SK-N-SH (cell line): ENCODE measurements around the gene PCNT. TPM values are rescaled to one million over a fixed set of nuclear protein-coding genes. Genes with fewer than 3 reads are reported as not detected.
"Not testable (repeated sequence)": the region's sequence is repeated elsewhere in the genome, so short reads cannot be mapped to it uniquely, and the experiment has no call there.

Experiments used
- CTCF ChIA-PET: fragments of 300-600, 350-600 bp; formaldehyde crosslinking; extraction: SDS; loops from one replicate; lab custom pipeline; 2021; lab: Yijun Ruan, JAX
- POLR2A ChIA-PET: fragments of 350-600 bp; sonication (Branson Sonifier 250); formaldehyde crosslinking; extraction: SDS; loops from one replicate; lab custom pipeline; 2020; ENCODE audit warnings: antibody characterized with exemption, inconsistent platforms; lab: Yijun Ruan, JAX
- DNase-seq: peaks from one replicate; pipeline ENCODE4 v3.0.0; 2012
- H2AFZ ChIP-seq: fragments of 200-600 bp; sonication (generic); 2 replicates; pipeline ENCODE4 v1.8.1; 2016; ENCODE audit warnings: antibody characterized with exemption, mild to moderate bottlenecking, low read depth
- H3F3A ChIP-seq: fragments of 200-600 bp; sonication (generic); replicated peaks from 2 replicates; pipeline ENCODE3; 2016; ENCODE audit warnings: antibody characterized with exemption, mild to moderate bottlenecking; ENCODE audit not compliant: insufficient read depth
- H3K27ac ChIP-seq, 2 experiments: fragments of 200-500 bp in 1 of 2; fragments of 200-600 bp in 1 of 2; sonication (Bioruptor generic) in 1 of 2; sonication (generic), shearing (Covaris generic) in 1 of 2; 2 replicates each; pipeline versions ENCODE4 v1.5.1 to v1.6.1; 2014 to 2016; ENCODE audit warnings: low read depth in 2 of 2, inconsistent platforms in 1 of 2, low read length in 1 of 2, mild to moderate bottlenecking in 1 of 2, mixed read lengths in 1 of 2
- H3K27me3 ChIP-seq: fragments of 200-600 bp; sonication (generic), shearing (Covaris generic); 2 replicates; pipeline ENCODE4 v1.6.1; 2016; ENCODE audit warnings: mixed run types; ENCODE audit not compliant: insufficient read depth
- H3K36me3 ChIP-seq, 2 experiments: fragments of 200-500 bp in 1 of 2; fragments of 200-600 bp in 1 of 2; sonication (Bioruptor generic) in 1 of 2; sonication (generic) in 1 of 2; replicated peaks in 1 of 2; 2 replicates each; pipeline versions ENCODE3 to v1.5.1; 2014 to 2016; ENCODE audit warnings: low read length in 1 of 2, mild to moderate bottlenecking in 1 of 2; ENCODE audit not compliant: insufficient read depth in 2 of 2, control insufficient read depth in 1 of 2
- H3K4me1 ChIP-seq, 2 experiments: fragments of 200-500 bp in 1 of 2; fragments of 200-600 bp in 1 of 2; sonication (Bioruptor generic) in 1 of 2; sonication (generic), shearing (Covaris generic) in 1 of 2; 2 replicates each; pipeline versions ENCODE4 v1.5.1 to v1.6.1; 2014 to 2016; ENCODE audit warnings: low read depth in 1 of 2, low read length in 1 of 2, mixed run types in 1 of 2; ENCODE audit not compliant: insufficient read depth in 2 of 2, control insufficient read depth in 1 of 2
- H3K4me2 ChIP-seq: fragments of 200-600 bp; sonication (generic), shearing (Covaris generic); 2 replicates; pipeline ENCODE4 v1.6.1; 2017; ENCODE audit warnings: mixed run types
- H3K4me3 ChIP-seq, 2 experiments: fragments of 200-500 bp in 1 of 2; fragments of 200-600 bp in 1 of 2; sonication (Bioruptor generic) in 1 of 2; sonication (generic), shearing (Covaris generic) in 1 of 2; 2 replicates each; pipeline versions ENCODE4 v1.5.1 to v1.8.1; 2014 to 2016; ENCODE audit warnings: low read depth in 2 of 2, inconsistent platforms in 1 of 2, low read length in 1 of 2, mild to moderate bottlenecking in 1 of 2, mixed read lengths in 1 of 2, moderate library complexity in 1 of 2
- H3K79me2 ChIP-seq: fragments of 200-600 bp; sonication (generic); 2 replicates; pipeline ENCODE4 v1.8.1; 2017; ENCODE audit warnings: mild to moderate bottlenecking; ENCODE audit not compliant: insufficient read depth
- H3K9ac ChIP-seq: fragments of 200-600 bp; sonication (generic); 2 replicates; pipeline ENCODE4 v1.6.1; 2017; ENCODE audit warnings: mixed run types
- H3K9me2 ChIP-seq: fragments of 200-600 bp; sonication (generic); 2 replicates; pipeline ENCODE4 v1.6.1; 2017; ENCODE audit warnings: mixed run types
- H3K9me3 ChIP-seq: fragments of 200-600 bp; sonication (generic); 2 replicates; pipeline ENCODE4 v1.6.1; 2017; ENCODE audit warnings: mixed run types, mild to moderate bottlenecking, moderate library complexity
- H4K20me1 ChIP-seq: fragments of 200-600 bp; sonication (generic); 2 replicates; pipeline ENCODE4 v1.6.1; 2017; ENCODE audit warnings: mild to moderate bottlenecking, mixed run types; ENCODE audit not compliant: insufficient read depth
- ELF1 ChIP-seq: IDR thresholded peaks from 2 replicates; pipeline ENCODE4 v1.4.0; 2012
- EP300 ChIP-seq, 2 experiments: IDR thresholded peaks; 2 replicates each; pipeline versions ENCODE4 v1.4.0 to v1.6.1; 2012; ENCODE audit warnings: borderline replicate concordance in 1 of 2, low read depth in 1 of 2, low read length in 1 of 2
- EZH2phosphoT487 ChIP-seq: fragments of 200-600 bp; sonication (generic); IDR thresholded peaks from 2 replicates; pipeline ENCODE4 v1.6.1; 2017; ENCODE audit warnings: low read depth, mixed run types, mild to moderate bottlenecking, antibody characterized with exemption, moderate library complexity, borderline replicate concordance
- GABPA ChIP-seq: IDR thresholded peaks from 2 replicates; pipeline ENCODE4 v1.4.0; 2012; ENCODE audit warnings: low read depth, mild to moderate bottlenecking
- JUND ChIP-seq: IDR thresholded peaks from 2 replicates; pipeline ENCODE4 v1.4.0; 2012
- POLR2AphosphoS5 ChIP-seq: IDR thresholded peaks from 2 replicates; pipeline ENCODE4 v1.6.1; 2012; ENCODE audit warnings: low read depth, low read length
- RAD21 ChIP-seq: IDR thresholded peaks from 2 replicates; pipeline ENCODE4 v1.6.1; 2012; ENCODE audit warnings: mild to moderate bottlenecking, low read length
- SMC3 ChIP-seq: IDR thresholded peaks from 2 replicates; pipeline ENCODE4 v1.6.1; 2012; ENCODE audit warnings: low read depth, low read length, improper control_type of control experiment
- WGBS: methylation state at CpG from one replicate; pipeline ENCODE4 v1.1.6; 2017; ENCODE audit warnings: low lambda C conversion rate; 5-methylcytosine and 5-hydroxymethylcytosine counted together
- polyA plus RNA-seq, 3 experiments: library from polyadenylated mRNA; depleted of rRNA; stranded (reverse); fragments of >200 nt; gene quantifications; 2 replicates each; pipeline ENCODE4 v1.2.3, GENCODE V29; 2012
- TF ChIP-seq, protein P1 (sequence below): IDR thresholded peaks from 2 replicates; pipeline ENCODE4 v1.6.1; 2012; ENCODE audit warnings: mild to moderate bottlenecking, low read depth, low read length, moderate library complexity

PCNT gene
- polyA plus RNA-seq, 1 of the 3 experiments (the other 2 are of a cell fraction) = 15.7 TPM

DNA sequence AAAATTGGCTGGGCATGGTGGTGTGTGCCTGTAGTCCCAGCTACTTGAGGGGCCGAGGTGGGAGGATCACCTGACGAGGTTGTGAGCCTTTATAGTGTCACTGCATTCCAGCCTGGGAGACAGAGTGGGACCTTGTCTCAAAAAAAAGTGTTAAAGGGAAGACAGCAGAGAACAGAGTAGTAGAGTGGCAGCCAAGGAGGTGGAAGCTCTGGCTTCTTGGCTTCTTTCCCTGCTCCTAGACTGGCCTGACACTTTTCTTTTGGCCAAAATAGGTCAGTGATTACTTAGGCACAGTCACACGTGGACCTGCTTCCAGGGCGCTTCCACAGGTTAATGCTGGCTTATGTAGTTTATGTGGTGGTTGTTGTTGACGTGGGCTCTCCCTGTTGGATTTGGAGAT, 138.0 kb downstream of the PCNT start:
- Histone ChIP-seq H3K27ac (no peak overlapping the region), H3K4me3 (no peak overlapping the region), H3K36me3 (peaks cover 5 to 14% of the 10 kb centered on the region in 2 experiments), H3K9ac (no peak overlapping the region), H3K4me1 (peaks cover 2 to 14% of the 10 kb centered on the region in 2 experiments), H2AFZ (no peak overlapping the region), H3K9me3 (no peaks in the 10 kb centered on the region), H3K4me2 (no peak overlapping the region), H3K79me2 (peaks cover 88% of the 10 kb centered on the region), H4K20me1 (peaks cover 10% of the 10 kb centered on the region), H3F3A (peaks cover 5% of the 10 kb centered on the region), H3K9me2 (no peaks in the 10 kb centered on the region), H3K27me3 (no peaks in the 10 kb centered on the region)
- POLR2A ChIA-PET = no interaction called here
- WGBS = 96% methylated on average over 5 of the region's 5 CpGs
- CTCF ChIA-PET = interaction anchor here (1.2 kb wide), 1 partner anchor 20 kb away, joined by 3 read pairs; no protein-coding TSS in a partner anchor
- TF ChIP-seq GABPA (no peak), EP300 (IDR thresholded peaks at IDR 0.05; ENCODE audit: borderline replicate concordance in 1 of 2, low read depth in 1 of 2, low read length in 1 of 2) (no peak), ELF1 (no peak), SMC3 (no peak), POLR2AphosphoS5 (no peak), JUND (no peak), RAD21 (no peak), EZH2phosphoT487 (no peak)
- TF ChIP-seq, protein P1, sequence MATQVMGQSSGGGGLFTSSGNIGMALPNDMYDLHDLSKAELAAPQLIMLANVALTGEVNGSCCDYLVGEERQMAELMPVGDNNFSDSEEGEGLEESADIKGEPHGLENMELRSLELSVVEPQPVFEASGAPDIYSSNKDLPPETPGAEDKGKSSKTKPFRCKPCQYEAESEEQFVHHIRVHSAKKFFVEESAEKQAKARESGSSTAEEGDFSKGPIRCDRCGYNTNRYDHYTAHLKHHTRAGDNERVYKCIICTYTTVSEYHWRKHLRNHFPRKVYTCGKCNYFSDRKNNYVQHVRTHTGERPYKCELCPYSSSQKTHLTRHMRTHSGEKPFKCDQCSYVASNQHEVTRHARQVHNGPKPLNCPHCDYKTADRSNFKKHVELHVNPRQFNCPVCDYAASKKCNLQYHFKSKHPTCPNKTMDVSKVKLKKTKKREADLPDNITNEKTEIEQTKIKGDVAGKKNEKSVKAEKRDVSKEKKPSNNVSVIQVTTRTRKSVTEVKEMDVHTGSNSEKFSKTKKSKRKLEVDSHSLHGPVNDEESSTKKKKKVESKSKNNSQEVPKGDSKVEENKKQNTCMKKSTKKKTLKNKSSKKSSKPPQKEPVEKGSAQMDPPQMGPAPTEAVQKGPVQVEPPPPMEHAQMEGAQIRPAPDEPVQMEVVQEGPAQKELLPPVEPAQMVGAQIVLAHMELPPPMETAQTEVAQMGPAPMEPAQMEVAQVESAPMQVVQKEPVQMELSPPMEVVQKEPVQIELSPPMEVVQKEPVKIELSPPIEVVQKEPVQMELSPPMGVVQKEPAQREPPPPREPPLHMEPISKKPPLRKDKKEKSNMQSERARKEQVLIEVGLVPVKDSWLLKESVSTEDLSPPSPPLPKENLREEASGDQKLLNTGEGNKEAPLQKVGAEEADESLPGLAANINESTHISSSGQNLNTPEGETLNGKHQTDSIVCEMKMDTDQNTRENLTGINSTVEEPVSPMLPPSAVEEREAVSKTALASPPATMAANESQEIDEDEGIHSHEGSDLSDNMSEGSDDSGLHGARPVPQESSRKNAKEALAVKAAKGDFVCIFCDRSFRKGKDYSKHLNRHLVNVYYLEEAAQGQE = no peak
- no peak for DNase-seq

DNA sequence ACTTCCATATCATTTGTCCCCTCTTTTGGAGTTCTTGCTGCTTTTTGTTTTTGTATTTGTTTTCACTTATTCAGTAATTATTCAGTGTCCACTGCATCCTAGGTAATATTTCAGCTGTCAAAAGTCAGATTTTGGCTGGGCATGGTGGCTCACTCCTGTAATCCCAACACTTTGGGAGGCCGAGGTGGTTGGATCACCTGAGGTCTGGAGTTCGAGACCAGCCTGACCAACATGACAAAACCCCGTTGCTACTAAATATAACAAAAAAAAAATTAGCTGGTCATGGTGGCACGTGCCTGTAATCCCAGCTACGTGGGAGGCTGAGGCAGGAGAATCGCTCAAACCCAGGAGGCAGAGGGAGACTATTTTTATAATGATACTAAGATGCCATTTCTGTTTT, 141.2 kb downstream of the PCNT start:
- H3K9me3 ChIP-seq, DNase-seq, POLR2A ChIA-PET, H3K9me2 ChIP-seq, H3K4me1 ChIP-seq, H3K4me2 ChIP-seq, H3K9ac ChIP-seq, H3K27me3 ChIP-seq, H3F3A ChIP-seq, H3K27ac ChIP-seq, H2AFZ ChIP-seq, H3K4me3 ChIP-seq: not testable (repeated sequence)
- Histone ChIP-seq H4K20me1 (peaks cover 16% of the 10 kb centered on the region), H3K36me3 (peaks cover 5 to 25% of the 10 kb centered on the region in 2 experiments), H3K79me2 (peaks cover 90% of the 10 kb centered on the region)
- 100% methylated on average over 6 of the region's 6 CpGs for WGBS
- CTCF ChIA-PET = interaction anchor here (1.0 kb wide), 1 partner anchor 10 kb away, joined by 3 read pairs; no protein-coding TSS in a partner anchor
